ENCODE results near the gene CAMK1D.

CAMK1D gene

GRCh38 chr10:12382956-12383531 is 33.7 kb downstream of the CAMK1D start:
- H3K4me3 ChIP-seq (ENCODE audit: low read length): no peak overlapping the region
- no peak for TF ChIP-seq CTCF (conservative IDR thresholded peaks at IDR 0.05; ENCODE audit: low read depth, low read length)
- no peak for DNase-seq (ENCODE audit: low read depth)

- DNase-seq (ENCODE audit: low read depth): no peak
- TF ChIP-seq CTCF (conservative IDR thresholded peaks at IDR 0.05; ENCODE audit: low read depth, low read length): no peak
These were observed 35.6 kb downstream of the CAMK1D start for GRCh38 chr10:12384906-12385305.

GRCh38 chr10:12387561-12388210 is 38.3 kb downstream of the CAMK1D start:
- no peak overlapping the region for H3K4me3 ChIP-seq (ENCODE audit: low read length)
- DNase-seq (ENCODE audit: low read depth): no peak
- TF ChIP-seq CTCF (conservative IDR thresholded peaks at IDR 0.05; ENCODE audit: low read depth, low read length): no peak

More at GRCh38 chr10:12384906-12385305, 35.6 kb downstream of the CAMK1D start:
- no peak overlapping the region for H3K4me3 ChIP-seq (ENCODE audit: low read length)

- DNase-seq (ENCODE audit: low read depth): no peak
- H3K4me3 ChIP-seq (ENCODE audit: low read length): no peak overlapping the region
- no peak for TF ChIP-seq CTCF (conservative IDR thresholded peaks at IDR 0.05; ENCODE audit: low read depth, low read length)
These were observed 39.3 kb downstream of the CAMK1D start for GRCh38 chr10:12388671-12389070.

- DNase-seq (ENCODE audit: low read depth): no peak
- TF ChIP-seq CTCF (conservative IDR thresholded peaks at IDR 0.05; ENCODE audit: low read depth, low read length): no peak
These were observed 39.9 kb downstream of the CAMK1D start for GRCh38 chr10:12389154-12389734.

GRCh38 chr10:12390733-12391132 is 41.4 kb downstream of the CAMK1D start:
- no peak for TF ChIP-seq CTCF (conservative IDR thresholded peaks at IDR 0.05; ENCODE audit: low read depth, low read length)
- no peak for DNase-seq (ENCODE audit: low read depth)
- H3K4me3 ChIP-seq (ENCODE audit: low read length): no peak overlapping the region

More at GRCh38 chr10:12389154-12389734, 39.9 kb downstream of the CAMK1D start:
- H3K4me3 ChIP-seq (ENCODE audit: low read length): no peak overlapping the region

GRCh38 chr10:12391206-12391605 is 41.9 kb downstream of the CAMK1D start:
- no peak for DNase-seq (ENCODE audit: low read depth)
- no peak for TF ChIP-seq CTCF (conservative IDR thresholded peaks at IDR 0.05; ENCODE audit: low read depth, low read length)
- no peak overlapping the region for H3K4me3 ChIP-seq (ENCODE audit: low read length)
